Left kidney (tissue), 2 donors: ENCODE data around the gene GABBR2. TPM values are rescaled to one million over a fixed set of nuclear protein-coding genes. Genes with fewer than 3 reads are reported as not detected.

Experiments used
- DNase-seq: peaks from one replicate; pipeline ENCODE4 v3.0.0-alpha.2; 2013
- polyA plus RNA-seq: library from polyadenylated mRNA; unstranded; fragments of 120-200 nt; gene quantifications from one replicate; pipeline ENCODE4 v1.2.1, GENCODE V29; 2013; ENCODE audit not compliant: insufficient read length

Gene GABBR2
- polyA plus RNA-seq, 1 donor, result 6.3 TPM

DNA sequence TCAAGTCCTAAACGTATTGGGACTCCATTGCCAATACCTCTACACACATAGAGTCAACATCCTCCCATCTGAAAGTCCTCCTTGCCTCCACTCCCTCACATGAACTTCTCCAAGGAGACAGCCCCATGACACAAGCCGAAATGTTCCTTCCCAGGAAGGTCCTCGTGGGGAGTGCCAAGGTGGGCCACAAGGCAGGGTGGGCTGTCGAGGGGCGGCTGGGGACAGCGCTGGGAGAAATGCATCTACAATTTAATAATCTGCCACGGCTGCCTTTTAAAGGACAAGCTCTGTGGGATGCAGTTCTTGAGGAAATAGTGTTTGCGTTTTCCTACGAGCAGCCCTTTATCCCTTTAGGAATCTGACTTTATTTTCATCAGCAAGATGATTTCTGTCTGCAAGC lies 138.7 kb downstream of the GABBR2 start:
- DNase-seq, result no peak

DNA sequence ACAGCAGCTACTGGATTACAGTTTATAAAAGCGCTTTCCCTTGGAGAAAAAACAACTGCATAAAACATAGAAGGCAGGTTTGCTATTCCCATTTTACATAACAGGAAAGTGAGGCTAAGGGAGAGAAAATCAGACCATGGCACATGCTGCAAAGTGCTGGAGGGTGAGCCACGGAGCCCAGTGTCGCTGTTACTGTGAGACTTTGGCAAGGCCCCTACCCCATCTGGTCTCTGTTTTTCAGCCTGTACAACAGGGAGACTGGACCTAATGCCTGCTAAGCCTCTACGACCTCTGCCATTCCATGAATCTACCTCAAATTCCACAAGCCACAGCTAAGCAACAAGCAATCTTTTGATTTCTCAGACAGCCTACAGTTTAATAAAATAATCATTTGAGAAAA lies 139.2 kb downstream of the GABBR2 start:
- no peak for DNase-seq

GRCh38 chr9:98568909-98569469 lies 139.7 kb downstream of the GABBR2 start:
- DNase-seq, result no peak

GRCh38 chr9:98568234-98568908 lies 140.4 kb downstream of the GABBR2 start:
- DNase-seq, result no peak

GRCh38 chr9:98567540-98568233 lies 141.0 kb downstream of the GABBR2 start:
- no peak for DNase-seq

DNA sequence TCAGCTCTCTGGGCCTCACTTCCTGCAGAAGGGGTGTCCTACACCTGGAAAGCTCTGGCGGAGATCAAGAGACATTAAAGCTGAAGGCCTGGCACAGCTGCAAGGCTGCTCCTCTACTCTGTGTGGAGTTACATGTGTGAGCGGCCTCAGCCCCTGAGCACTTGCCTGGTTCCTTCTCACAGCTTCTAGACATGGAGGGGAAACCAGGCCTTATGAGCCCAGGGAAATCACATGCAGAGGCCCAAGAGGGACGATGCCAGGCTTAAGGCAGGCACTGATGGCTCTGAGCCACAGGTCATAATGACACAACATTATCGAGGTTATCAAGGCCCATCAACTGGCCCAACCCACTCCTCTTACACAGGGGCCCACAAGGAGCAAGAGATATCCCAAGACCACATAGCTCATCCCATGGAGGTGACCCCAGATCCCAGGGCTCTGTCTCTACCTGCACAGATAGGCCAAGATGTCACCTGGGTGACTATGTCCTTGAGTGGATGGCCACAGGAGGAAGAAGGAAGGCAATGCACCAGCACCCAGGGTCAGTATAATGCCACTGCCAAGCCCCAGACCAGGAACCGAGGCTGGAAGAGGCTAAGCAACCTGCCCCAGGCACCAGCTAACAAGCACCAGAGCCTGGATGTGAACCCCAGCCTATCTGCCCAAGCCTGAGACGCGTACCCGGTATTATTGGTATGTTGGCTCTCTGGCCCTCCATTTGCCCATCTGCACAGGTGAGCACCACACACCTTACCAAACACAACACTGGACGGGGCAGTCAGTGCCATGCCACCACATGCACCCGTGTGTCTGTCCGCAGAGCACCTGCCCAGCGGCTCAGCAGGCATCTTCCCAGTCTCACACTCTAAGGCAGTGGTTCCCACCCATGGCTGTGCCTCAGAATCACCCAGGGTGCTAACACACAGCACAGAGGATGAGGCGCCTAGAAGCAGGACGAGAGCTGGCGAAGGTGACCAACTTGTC lies 143.3 kb downstream of the GABBR2 start:
- no peak for DNase-seq

DNA sequence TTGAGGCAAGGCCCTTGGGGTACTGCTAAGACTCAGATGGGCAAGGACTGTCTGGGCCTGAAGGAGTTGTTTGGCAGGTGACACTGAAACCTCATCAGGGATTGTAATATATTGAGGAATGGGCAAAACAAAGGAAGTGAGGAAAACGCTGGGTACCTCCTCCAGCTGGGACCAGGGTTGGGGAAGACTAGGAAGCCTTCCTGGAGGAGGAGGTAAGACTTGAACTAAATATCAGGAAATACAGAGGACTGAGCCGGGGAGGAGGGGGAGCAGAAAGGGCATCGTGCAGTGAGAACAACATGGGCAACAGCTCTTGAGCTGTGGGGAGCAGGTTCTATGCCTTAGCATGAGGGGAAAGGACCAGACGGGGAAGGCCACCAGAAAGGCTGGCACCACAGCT lies 144.0 kb downstream of the GABBR2 start:
- no peak for DNase-seq

DNA sequence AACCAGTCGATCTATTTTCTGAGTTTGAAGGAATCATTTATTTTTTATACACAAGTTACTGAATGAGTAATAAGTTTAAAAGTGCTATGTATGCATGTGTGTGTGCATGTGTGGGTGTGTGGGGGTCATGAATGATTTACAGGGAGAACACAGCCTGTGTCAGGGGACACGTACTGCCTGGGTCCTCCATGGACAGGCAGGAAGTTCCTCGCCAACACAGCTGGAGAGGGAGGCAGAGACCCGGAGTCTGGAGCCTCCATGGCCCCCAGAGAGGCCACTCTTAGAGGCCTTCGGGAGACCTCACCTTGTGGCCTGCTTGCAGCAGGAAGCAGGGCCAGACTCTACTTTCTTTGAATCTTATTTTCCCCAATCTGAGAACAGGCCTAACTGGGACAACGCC lies 144.7 kb downstream of the GABBR2 start:
- no peak for DNase-seq

- no peak for DNase-seq
These were observed 145.4 kb downstream of the GABBR2 start for GRCh38 chr9:98563212-98563907.

GRCh38 chr9:98559561-98559960 lies 149.2 kb downstream of the GABBR2 start:
- DNase-seq, result no peak

GRCh38 chr9:98558575-98558974 lies 150.2 kb downstream of the GABBR2 start:
- DNase-seq, result no peak

- no peak for DNase-seq
These were observed 152.2 kb downstream of the GABBR2 start for GRCh38 chr9:98556511-98556910.

GRCh38 chr9:98555651-98556465 lies 152.9 kb downstream of the GABBR2 start:
- no peak for DNase-seq

DNA sequence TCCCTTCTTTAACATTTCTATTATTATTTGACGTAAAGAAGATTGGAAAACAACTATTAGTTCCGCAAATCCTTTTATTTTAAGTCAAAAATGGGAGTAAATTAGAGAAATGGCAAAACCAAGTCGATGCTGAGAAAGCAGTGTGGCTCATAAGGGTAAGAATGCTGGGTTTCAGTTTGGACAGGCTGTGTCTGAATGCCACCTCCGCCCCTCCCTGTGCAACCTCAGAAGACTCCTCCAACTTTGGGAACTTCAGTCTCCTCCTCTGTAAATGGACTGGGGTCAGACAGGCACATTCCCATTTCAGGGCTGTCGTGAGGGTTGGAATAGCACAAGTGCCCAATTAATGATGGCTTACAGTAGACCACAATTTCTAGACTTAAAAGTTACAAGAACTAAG lies 154.0 kb downstream of the GABBR2 start:
- DNase-seq, result no peak

DNA sequence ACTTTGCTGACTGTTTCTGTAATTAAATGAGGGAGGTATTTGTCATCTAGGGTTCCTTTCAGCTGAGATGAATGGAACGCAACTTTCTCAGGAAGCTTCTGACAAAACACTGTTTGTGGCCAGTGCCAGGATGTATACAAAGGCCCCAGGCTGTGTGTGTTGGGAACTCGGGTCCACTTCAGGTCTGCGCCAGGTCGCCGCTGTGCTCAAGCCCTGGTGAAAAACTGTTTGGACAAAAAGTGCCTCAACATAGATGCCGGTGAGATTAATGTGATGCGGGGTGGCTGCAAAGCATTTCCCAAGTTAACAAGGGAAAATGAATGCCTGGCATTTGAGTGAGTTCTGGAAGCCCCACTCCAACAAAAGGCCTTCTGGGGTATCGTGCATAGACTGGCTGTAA lies 156.4 kb downstream of the GABBR2 start:
- DNase-seq, result no peak

- DNase-seq, result no peak
These were observed 157.0 kb downstream of the GABBR2 start for GRCh38 chr9:98551511-98552286.

DNA sequence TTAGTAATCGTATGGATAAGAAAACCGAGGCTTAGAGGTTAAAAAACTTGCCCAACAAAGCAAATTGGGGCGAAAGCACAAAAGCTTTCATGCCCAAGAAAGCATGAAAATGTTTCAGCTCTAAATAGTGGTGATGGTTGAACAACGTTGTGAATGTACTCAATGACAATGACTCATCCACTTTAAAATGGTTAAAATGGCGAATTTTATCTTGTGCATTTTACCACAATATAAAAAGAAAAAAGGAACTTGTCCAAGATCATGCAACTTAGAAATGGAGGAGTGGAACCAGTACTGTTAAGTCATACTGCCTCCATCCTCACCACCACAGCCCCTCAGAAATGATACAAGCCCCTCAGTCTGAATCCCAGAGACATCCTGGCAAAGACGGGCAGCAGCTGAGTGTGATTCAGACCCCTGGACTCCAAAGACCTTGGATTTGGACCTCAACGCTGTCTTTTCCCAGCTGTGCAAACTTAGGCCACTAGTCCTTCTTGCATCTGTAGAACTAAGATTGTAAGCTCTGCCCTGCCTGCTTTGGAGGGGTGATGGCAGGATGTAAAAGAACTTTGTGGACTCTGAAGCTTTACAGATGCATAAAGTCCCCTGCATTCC lies 158.4 kb downstream of the GABBR2 start:
- DNase-seq, result no peak

DNA sequence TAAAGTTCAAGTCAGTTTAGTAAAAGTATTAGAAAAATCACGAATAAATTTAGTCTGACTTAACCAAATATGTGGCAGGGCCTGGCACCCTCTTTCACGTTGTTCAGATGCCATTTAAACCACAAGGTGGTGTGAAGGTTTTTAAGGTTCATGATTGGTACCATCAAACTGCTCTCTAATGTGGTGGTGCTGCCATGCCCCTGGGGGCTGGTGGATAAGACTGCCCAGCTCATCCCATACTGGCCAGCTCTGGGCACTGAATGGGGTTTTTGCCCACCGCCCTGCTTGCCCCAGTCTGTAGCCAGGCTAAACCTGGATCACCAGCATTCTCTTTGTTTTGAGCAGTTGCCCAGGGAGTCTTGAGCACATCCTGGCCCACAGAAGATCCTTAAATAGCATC lies 159.3 kb downstream of the GABBR2 start:
- no peak for DNase-seq

- DNase-seq, result no peak
These were observed 161.1 kb downstream of the GABBR2 start for GRCh38 chr9:98547606-98548005.

- DNase-seq, result no peak
These were observed 163.7 kb downstream of the GABBR2 start for GRCh38 chr9:98545021-98545420.
